Left lobe of liver (tissue), 2 donors: ENCODE measurements around the gene MPPED1. TPM values are rescaled to one million over a fixed set of nuclear protein-coding genes. Genes with fewer than 3 reads are reported as not detected.

Experiments
- ATAC-seq: fragments of 200-7000 bp; cut with Tn5 transposase; one replicate; pipeline ENCODE4 v1.9.1; 2020; ENCODE audit warnings: mild to moderate bottlenecking, moderate library complexity
- DNase-seq: peaks from one replicate; pipeline ENCODE4 v3.0.0-alpha.2; 2020; ENCODE audit warnings: low spot score
- total RNA-seq: library from RNA; stranded (reverse); gene quantifications from one replicate; pipeline ENCODE4 v1.2.1, GENCODE V29; 2021
- donor health status: DM: no; HTN: no; CAD: no; lungs with moderate emphysema.
- donor health status: DM: no; HTN: yes; CAD: no.

The MPPED1 gene
- total RNA-seq, 1 donor from 2014 or later = 2.6 TPM

DNA sequence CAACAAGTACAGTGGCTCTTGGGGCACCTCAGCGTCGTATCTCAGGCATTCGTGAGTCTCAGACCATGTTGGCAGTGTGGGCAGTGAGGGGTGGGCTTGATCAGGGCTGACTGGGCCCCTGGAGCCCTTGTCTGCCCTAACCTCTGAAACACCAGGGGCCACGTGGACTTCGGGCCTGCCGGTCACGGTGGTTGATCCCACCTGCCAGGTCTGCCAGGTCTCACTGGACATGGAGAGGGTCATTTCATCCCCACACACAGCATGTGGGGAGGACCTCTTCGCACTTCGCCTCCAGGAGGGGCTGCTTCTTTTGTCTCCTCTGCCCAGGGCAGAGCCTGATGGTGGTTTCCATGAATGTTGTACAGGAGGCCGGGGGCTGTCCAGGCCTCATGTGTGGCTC is 77.1 kb downstream of the MPPED1 start:
- no peak for ATAC-seq
- DNase-seq = no peak

DNA sequence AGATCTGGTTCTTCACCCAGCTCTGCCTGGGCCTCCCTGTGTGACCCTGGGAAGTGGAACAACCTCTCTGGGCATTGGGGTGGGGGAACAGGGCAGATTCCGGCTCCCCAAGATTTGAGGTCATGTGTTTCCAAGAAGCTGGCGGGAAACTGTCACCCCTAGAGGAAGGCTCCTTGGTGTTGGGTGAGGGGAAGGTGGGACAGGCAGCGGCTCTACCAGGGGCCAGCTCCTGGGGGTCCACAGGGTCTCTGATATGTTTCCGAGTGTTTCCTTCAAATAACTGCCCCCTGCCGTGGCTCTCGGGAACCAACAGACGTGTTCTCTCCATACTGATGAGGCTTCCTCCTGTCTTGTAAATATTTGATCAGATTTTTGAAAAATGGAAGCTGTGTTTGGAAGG is 78.5 kb downstream of the MPPED1 start:
- DNase-seq (no peak), ATAC-seq (no peak)

DNA sequence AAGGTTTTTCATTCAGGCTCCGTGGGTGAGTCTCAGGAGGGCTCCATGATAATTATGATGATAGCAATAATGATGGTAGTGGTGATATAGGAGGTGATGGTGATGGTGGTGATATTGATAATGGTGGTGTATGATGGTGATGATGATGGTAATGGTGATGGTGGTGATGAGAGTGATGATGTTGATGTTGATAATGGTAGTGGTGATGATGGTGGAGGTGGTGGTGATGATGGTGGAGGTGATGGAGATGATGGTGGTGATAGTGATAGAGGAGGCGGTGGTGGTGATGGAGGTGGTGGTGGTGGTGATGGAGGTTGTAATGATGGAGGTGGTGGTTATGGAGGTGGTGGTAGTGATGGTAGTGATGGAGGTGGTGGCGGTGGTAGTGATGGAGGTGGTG is 79.4 kb downstream of the MPPED1 start:
- no peak for ATAC-seq
- DNase-seq = no peak

DNA sequence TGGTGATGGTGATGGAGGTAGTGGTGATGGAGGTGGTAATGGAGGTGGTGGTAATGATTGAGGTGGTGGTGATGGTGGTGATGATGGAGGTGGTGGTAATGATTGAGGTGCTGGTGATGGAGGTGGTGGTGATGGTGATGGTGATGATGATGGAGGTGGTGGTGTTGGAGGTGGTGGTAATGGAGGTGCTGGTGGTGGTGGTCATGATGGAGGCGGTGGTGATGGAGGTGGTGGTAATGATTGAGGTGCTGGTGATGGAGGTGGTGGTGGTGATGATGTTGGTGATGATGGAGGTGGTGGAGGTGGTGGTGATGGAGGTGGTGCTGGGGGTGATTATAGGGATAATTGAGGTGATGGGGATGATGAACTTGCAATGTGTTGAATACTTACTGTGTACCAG is 79.9 kb downstream of the MPPED1 start:
- ATAC-seq (no peak), DNase-seq (no peak)

DNA sequence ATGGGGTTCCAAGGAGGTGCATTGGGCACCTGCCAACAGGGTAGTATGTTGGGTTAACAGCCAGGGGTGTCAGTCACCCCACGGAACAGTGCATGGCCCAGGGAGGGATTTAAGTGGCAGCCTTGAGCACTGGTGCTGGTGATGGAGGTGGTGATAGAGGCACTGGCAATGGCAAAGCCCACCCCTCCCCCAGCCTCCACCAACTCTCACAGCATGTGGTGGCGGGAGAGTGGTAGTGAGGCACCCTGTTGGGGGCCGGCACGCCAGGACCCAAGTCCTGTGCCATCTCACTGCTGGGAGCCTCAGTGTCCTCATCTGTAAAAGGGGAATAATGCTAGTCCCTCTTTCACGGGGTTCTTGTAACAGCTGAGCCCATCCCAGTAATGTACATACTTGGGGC is 81.5 kb downstream of the MPPED1 start:
- DNase-seq = no peak
- no peak for ATAC-seq

DNA sequence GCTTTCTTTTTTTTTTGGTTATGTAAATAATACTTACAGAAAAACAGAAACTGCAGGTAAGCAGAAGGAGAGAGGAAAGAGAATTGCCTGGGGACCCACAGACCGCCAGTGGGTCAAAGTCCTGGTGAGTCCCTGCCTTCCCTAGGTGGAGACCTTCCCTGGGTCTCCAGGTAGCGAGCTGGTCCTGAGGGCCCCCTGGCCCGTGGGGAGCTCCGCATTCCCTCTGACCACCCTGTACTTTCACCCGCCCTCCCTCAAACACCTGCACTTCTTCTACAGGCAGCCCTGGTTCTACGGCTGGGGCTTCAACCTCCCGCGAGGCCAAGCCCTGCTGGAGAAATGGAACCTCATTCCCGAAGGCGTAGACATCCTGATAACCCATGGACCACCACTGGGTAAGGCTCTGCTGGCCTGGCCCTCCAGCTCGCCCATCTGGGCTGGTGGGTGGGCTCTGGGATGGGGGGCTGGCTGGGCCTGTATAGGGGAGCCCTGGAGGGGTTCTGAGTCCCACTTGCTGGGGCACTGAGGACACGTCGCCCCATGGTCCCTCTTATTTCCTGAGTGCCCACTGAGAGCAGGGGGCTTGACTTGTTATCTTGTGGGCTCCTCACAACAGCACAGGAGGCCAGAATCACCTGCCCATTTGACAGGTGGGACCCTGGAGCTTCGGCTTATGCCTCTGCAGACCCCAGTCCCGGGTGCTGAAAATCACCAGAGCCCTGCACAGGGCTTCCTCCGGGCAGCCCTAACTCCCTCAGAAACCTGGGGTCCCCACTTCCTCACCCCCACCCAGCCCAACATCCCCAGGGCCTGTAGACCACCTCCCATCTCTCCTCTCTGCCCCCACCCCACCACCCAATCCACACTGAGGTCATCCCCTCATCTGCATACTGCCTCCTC is 86.4 kb downstream of the MPPED1 start:
- ATAC-seq (no peak), DNase-seq (no peak)

DNA sequence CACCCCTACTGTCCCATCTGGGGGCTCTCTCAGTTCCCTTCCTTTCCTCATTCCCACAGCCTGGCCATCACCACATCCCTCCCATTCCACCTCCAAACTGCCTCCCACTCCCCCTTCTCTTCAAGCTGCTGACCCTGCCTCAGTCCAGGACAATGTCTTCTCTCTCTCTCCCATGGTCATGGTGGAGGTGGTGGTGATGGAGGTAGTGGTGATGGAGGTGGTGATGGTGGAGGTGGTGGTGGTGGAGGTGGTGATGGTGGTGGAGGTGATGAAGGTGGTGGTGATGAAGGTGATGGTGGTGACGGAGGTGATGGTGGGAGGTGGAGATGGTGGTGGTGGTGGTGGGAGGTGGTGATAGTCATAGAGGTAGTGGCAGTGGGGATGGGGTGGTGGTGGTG is 87.0 kb downstream of the MPPED1 start:
- ATAC-seq = no peak
- DNase-seq = no peak

DNA sequence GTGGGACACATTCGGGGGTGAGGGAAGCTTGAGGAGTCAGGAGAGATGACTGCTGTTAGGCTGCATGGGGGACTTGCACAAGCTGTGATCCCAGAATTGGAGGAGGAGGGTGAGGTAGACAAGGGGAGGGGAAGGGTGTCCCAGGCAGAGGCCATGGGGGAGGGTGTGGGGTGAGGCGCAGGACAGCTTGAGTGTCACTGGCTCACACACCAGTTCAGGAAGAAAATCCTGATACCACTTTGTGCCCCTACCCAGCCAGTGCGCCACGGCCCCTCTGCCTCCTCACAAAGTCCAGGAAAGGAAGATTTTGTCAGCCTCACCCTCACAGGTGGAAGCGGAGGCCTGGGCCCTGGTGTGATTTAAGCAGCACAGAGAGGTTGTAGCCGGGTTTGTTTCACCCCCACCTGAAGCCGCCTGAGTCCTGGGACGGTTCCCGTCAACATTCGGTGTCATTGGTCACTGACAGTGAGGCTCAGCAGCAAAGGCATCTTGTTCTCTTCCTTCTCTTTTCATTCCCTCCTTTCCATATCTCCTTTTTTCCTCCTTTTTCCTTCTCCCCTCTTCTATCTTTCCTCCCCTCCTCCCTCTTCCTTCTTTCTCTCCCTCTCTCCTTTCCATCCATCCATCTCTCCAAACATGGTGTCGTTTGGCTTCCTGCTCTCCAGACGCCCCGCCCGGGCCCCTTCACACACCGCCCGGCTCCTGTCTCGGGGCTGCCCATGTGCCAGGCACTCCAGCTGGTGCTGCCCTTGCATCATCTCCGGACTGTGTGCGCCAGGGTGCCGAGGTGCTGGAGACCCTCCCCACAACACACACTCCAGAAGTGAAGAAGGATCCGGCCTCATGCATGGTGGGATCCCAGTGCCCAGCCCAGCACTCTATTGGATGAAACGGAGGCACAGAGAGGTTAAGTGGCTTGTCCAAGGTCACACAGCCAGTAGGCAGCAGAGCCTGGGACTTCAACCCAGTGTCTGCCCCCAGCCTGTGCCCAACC is 89.3 kb downstream of the MPPED1 start:
- ATAC-seq (no peak), DNase-seq (no peak)

DNA sequence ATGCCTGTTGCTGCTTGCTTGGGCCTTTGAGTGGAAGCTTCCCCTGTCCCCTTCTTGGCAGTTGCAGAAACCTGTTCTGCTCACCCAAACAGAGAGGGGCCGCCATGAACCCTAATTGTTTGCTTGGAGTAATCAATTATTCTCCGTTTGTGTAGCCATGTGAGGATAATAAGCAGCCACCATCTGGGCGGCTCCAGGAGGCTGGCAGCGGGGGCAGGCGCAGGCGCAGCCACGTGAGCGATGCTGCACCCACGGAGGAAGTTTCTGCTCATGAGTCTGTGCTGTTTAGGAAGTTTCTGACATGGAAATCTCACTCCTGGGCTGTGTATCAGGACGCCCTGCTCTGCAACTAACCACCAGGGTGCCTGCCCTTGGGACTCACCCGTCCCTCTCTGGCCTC is 90.1 kb downstream of the MPPED1 start:
- DNase-seq (no peak), ATAC-seq (no peak)

DNA sequence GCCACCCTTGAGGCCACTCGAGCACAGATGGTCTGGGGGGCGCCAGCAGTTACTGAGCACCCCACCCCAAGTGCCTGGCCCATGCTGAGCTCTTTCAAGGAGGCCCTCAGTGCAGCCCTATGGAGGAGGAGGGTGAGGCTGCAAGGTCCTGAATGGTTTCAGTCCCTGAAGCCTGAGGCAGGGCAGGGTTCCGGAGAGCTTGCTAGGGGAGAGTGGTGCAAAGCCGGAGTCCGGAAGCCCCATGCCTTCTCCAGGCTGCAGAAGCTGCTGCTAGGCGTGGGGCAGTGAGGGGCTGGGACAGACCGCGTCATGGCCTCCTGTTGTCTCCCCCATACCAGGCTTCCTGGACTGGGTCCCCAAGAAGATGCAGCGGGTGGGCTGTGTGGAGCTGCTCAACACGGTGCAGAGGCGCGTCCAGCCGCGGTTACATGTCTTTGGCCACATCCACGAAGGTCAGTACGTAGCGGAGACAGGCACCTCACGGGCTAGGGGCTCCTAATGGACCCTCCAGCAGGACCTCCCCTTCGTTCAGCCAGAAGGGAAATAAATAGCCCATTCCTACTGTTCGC is 90.6 kb downstream of the MPPED1 start:
- no peak for DNase-seq

DNA sequence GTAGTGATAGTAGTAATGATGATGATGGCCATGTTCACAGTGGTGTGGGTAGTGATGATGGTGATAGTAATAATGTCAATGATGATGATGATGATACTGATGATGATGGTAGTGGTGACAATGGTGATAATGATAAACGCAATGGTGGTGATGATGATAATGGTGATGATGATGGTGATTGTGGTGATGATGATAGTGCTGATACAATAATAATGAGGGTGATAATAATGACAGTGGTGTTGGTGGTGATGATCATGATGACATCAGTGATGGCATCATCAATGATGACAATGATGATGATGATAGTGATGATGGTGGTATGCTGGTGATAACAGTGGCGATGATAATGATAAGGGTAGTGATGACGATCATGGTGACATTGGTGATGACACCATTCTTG is 92.3 kb downstream of the MPPED1 start:
- no peak for ATAC-seq
- no peak for DNase-seq

More for the DNA sequence above, 90.6 kb downstream of the MPPED1 start:
- ATAC-seq = no peak

DNA sequence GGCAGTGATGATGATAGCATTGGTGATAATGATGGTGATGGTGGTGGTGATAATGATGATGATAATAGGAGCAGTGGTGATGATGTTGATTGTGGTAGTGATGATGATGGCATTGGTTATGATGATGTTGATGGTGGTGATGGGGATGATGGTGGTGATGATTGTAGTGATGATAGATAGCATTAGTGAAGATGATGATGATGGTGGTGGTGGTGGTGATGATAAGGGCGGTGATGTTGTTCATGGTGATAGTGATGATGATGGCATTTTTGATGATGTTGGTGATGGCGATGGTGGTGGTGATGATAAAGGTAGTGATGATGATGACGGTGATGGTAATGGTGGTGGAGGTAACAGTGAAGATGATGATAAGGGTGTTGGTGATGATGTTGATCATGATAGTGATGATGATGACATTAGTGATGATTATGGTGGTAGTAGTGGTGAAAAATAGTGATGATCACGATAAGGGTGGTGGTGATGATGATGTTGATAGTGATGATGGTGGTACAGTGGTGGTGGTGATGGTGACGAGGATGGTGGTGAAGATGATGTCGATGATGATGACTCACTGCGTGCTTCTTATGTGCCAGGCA is 93.0 kb downstream of the MPPED1 start:
- DNase-seq = no peak
- no peak for ATAC-seq

DNA sequence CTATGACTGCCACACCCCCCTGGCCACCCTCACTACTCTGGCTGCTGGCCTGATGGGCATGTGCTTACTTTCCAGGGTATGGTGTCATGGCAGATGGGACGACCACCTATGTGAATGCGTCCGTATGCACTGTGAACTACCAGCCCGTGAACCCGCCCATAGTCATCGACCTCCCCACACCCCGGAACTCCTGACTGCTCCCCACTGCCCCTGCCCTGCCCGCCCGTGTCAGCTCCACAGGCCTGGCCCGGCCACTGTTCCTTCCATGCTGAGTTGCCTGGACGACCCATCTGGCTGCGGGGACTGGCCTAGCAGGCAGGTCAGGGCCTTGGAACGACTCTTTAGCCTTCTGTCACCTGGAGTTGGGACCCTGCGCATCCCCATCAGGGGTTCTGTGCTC is 93.6 kb downstream of the MPPED1 start:
- no peak for DNase-seq
- ATAC-seq = no peak

DNA sequence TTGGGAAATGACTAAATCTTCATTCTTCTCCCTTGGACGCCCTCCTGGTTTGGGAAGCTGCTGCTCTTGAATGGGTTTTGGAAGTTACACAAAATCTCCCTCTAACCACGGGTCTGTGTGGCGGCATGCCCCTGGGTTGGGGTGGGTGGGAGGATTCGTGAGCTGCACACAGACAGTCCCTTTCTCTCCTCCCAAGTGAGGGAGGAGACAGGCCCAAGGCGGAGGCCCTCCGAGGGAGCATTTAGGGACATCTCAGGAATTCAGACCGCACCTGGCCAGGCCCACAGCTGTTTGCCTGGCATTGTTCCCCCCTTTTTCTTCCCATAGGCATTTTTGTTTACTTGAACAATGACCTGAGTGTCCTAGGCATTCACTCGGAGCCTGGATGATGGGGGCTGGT is 94.1 kb downstream of the MPPED1 start:
- no peak for ATAC-seq
- no peak for DNase-seq

DNA sequence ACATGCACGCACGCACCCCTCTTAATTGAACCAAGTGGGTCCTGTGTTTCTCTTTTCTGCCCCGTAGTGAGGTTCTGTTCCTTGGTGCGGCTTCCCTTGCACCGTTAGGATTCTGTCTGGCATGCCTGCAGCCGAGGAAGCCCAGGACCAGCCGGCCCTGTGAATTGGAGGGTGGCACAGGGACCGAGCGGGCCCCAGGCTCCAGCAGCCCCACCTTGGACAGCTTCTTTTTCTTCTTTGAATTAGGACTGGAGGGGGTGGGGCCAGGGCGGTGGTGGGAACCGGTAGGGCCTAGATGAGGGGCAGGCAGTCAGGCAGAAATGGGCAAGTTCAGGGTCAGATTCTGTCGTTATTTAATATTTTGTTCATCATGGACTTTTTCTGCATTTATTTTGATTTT is 94.7 kb downstream of the MPPED1 start:
- ATAC-seq (no peak), DNase-seq (no peak)

DNA sequence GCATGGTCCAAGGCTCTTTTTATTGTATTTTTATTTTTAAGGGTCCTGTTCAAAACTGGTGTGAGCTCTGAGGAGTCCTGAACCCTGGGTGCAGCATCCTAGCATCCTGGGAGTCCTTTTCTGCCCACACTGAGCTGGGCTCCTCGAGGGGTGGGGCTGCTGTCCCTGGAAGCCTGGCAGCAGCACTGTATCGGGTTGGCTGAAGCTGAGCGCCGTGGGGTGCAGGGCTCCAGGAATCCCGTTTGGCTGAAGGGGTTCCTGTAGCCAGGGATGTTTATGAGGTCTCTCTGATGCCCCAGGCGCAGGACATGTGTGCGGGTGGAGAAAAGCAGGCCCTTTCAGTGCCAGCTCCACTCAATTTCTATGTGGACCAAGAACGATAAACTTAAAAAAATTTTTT is 95.4 kb downstream of the MPPED1 start:
- no peak for ATAC-seq
- no peak for DNase-seq

DNA sequence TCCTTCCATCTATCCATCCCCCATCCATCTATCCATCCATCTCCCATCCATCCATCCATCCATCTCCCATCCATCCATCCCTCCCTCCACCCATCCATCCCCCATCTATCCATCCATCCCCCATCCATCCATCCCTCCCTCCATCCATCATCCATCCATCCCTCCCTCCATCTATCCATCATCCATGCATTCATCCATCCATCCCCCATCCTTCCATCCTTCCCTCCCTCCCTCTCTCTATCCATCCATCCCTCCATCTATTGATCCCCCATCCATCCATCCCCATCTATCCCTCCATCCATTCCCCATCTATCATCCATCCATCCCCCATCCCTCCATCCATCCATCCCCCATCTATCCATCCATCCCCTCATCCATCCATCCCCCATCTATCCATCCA is 96.7 kb downstream of the MPPED1 start:
- DNase-seq (no peak), ATAC-seq (no peak)

DNA sequence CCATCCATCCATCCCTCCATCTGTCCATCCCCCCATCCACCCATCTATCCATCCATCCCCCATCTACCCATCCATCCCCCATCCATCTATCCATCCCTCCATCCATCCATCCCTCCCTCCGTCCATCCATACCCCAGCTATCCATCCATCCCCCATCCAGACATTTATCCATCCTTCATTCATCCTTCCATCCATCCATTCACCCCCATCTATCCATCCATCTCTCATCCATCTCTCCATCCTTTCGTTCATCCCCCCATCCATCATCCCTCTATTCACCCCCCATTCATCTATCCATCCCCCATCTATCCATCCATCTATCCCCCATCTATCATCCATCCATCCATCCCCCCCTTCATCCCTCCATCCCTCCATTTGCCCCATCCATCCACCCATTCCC is 97.5 kb downstream of the MPPED1 start:
- DNase-seq (no peak), ATAC-seq (no peak)

DNA sequence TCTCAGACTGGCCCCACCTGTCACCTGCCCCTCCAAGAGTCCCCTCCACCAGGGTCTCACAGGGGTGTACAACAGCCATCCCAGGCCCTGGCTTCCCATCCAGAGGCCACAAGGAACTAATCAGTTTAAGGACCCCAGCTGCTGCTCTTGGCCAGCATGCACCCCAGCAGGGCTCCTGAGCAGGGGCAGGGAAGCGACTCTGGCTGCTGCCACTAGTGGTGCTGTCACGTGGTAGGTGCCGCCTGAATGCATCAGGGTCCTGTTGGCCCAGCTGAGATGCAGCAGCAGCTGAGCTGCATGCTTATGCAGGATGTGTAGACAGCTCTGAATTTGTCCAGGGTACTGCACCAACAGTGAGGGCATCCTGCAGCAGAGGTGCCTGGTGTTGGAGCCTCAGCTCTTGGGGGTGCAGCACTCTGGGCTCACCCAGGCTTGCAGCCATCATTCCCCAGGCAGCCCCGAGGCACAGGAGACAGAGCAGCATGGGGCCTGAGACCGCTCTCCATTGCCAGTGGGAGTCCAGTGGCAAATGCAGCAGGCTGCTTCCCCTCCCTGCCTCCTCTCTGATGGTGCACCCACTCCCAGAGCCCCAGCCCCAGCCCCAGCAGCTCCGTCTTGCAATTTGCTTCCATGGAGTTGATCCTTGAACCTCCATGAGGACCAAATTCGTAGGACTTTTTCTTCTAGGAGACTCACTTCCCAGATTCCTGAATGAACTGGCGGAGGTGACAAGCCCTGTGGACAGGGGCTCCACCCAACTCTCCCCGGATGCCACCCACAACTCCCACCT is 98.7 kb downstream of the MPPED1 start:
- DNase-seq (no peak), ATAC-seq (no peak)

DNA sequence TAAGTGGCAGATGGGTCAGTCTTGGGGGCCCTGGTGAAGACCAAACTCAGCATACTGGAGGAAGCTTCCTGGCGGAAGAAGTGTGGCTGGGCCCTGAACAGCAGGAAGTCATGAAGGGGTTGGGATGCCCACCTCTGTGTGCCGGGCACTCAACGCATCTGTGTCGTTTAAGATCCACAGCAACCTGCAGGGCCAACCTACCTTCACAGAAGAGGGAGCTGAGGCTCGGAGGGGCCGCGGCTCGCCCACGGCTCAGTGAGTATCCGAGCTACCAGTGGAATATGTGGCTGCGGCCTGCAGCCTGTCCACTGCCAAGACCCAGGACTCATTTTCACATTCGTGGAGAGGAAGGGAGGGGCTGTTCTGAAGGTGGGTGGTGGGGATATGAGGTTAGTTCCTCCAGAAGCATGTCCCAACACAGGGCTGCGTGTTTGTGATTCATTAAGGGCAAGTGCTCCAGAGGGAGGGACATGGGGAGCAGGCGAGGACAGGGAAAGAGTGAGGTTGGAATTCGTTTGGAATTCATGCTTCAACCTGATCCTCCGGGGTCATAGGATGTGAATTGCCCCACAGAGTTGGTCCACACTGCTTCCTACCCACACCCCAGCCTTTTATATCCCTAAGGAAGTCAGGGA is 99.6 kb downstream of the MPPED1 start:
- ATAC-seq (no peak), DNase-seq (no peak)
